Gastroesophageal sphincter (tissue), 4 donors: ENCODE results near the gene REC114. TPM values are rescaled to one million over a fixed set of nuclear protein-coding genes. Genes with fewer than 3 reads are reported as not detected.
"Not testable (repeated sequence)": the region's sequence is repeated elsewhere in the genome, so short reads cannot be mapped to it uniquely, and the experiment has no call there.

Experiments used
- ATAC-seq: fragments of 150-250 bp; one replicate; pipeline ENCODE4 v1.9.1; 2016; ENCODE audit warnings: mild to moderate bottlenecking, moderate library complexity
- H3K27ac ChIP-seq, 4 donors: fragments of 200-600 bp; sonication (generic) in 3 of 4; 1 replicate in 3 of 4; 2 replicates in 1 of 4; pipeline ENCODE4 v1.5.1; 2016 to 2019
- H3K27me3 ChIP-seq: fragments of 200-600 bp; sonication (generic); one replicate; pipeline ENCODE4 v1.5.1; 2019
- H3K36me3 ChIP-seq, 2 donors: fragments of 200-600 bp; sonication (generic); one replicate each; pipeline ENCODE4 v1.5.1; 2019; ENCODE audit warnings: control low read depth in 1 of 2
- H3K4me1 ChIP-seq, 3 donors: fragments of 200-600 bp; sonication (generic); 1 replicate in 2 of 3; 2 replicates in 1 of 3; pipeline ENCODE4 v1.5.1; 2016 to 2019; ENCODE audit warnings: control low read depth in 2 of 3
- H3K4me3 ChIP-seq, 2 donors: fragments of 200-600 bp; sonication (generic); one replicate each; pipeline ENCODE4 v1.5.1; 2019; ENCODE audit warnings: mild to moderate bottlenecking in 1 of 2, moderate library complexity in 1 of 2
- H3K9me3 ChIP-seq, 3 donors: fragments of 200-600 bp; sonication (generic); one replicate each; pipeline ENCODE4 v1.5.1; 2017 to 2019; ENCODE audit warnings: control low read depth in 2 of 3
- CTCF ChIP-seq, 4 experiments: fragments of 200-600 bp in 2 of 4; fragments of 450-650 bp in 2 of 4; sonication (generic) in 1 of 4; IDR thresholded peaks; one replicate each; pipeline ENCODE4 v1.5.1; 2017 to 2019; ENCODE audit warnings: antibody characterized with exemption in 4 of 4, mild to moderate bottlenecking in 2 of 4, moderate library complexity in 2 of 4
- EP300 ChIP-seq: sonication (generic); formaldehyde crosslinking; IDR thresholded peaks from one replicate; pipeline ENCODE4 v1.6.1; 2017; ENCODE audit warnings: antibody characterized with exemption, mild to moderate bottlenecking
- POLR2A ChIP-seq, 2 donors: fragments of 450-650 bp; IDR thresholded peaks; one replicate each; pipeline ENCODE4 v1.6.1; 2017; ENCODE audit warnings: antibody characterized with exemption in 2 of 2, mild to moderate bottlenecking in 2 of 2, moderate library complexity in 1 of 2
- POLR2AphosphoS5 ChIP-seq: sonication (generic); formaldehyde crosslinking; IDR thresholded peaks from one replicate; pipeline ENCODE4 v1.6.1; 2017; ENCODE audit warnings: antibody characterized with exemption
- WGBS, 2 donors: methylation state at CpG; one replicate each; pipeline ENCODE4 v1.1.5; 2018; ENCODE audit warnings: low coverage in 1 of 2; 5-methylcytosine and 5-hydroxymethylcytosine counted together
- total RNA-seq, 4 donors: library from RNA; depleted of rRNA; stranded (reverse); fragments of >200 nt; gene quantifications; one replicate each; pipeline ENCODE4 v1.1.0, GENCODE V29; 2016

The REC114 gene
- total RNA-seq, 4 donors from 2014 or later, result not detected

DNA sequence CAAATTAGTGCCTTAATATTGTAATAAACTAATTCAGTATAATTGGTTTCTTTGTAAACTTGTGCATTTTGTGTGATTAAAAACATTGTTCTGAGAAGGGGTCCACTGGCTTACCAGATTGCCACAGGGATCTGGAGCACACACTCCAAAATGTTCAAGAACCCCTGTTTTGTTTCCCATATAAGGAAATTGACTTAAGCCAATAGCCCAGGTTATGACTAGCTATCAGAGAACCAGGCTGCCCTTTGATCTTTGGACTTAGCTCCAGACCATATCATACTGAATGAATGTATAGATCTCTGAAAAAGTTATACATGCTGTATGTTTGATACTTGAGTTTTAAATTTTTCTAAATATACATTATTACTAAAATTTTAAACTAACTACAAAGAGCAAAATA, 98.5 kb downstream of the REC114 start:
- Histone ChIP-seq H3K4me1 (no peaks in the 10 kb centered on the region), H3K27ac (no peak overlapping the region), H3K4me3 (no peak overlapping the region), H3K9me3 (no peaks in the 10 kb centered on the region), H3K27me3 (no peaks in the 10 kb centered on the region), H3K36me3 (peaks cover 0 to 3% of the 10 kb centered on the region in 2 donors)
- ATAC-seq, result no peak
- TF ChIP-seq POLR2AphosphoS5 (no peak), CTCF (IDR thresholded peaks at IDR 0.05) (no peak), POLR2A (IDR thresholded peaks at IDR 0.05) (no peak), EP300 (no peak)

- not testable (repeated sequence) for H3K27ac ChIP-seq
- 88 to 89% methylated on average over 3 of the region's 3 CpGs for WGBS, 2 donors
These were observed 106.0 kb downstream of the REC114 start for GRCh38 chr15:73548925-73549324.

GRCh38 chr15:73550190-73550589, 107.2 kb downstream of the REC114 start:
- TF ChIP-seq POLR2AphosphoS5 (no peak), CTCF (IDR thresholded peaks at IDR 0.05) (no peak), POLR2A (IDR thresholded peaks at IDR 0.05) (no peak), EP300 (no peak)
- H3K4me3 ChIP-seq, result no peak overlapping the region
- H3K4me1 ChIP-seq, result no peaks in the 10 kb centered on the region
- peaks cover 0 to 10% of the 10 kb centered on the region in 2 donors for H3K36me3 ChIP-seq
- ATAC-seq, result no peak
- no peak overlapping the region for H3K27ac ChIP-seq
- H3K27me3 ChIP-seq, result no peaks in the 10 kb centered on the region
- H3K9me3 ChIP-seq, result no peaks in the 10 kb centered on the region

More at GRCh38 chr15:73548925-73549324, 106.0 kb downstream of the REC114 start:
- not testable (repeated sequence) for H3K36me3 ChIP-seq, H3K27me3 ChIP-seq, H3K4me1 ChIP-seq, H3K4me3 ChIP-seq, H3K9me3 ChIP-seq, ATAC-seq

- Histone ChIP-seq H3K27ac (no peak overlapping the region), H3K36me3 (peaks cover 9 to 58% of the 10 kb centered on the region in 2 donors), H3K4me1 (no peaks in the 10 kb centered on the region), H3K4me3 (no peak overlapping the region), H3K9me3 (no peaks in the 10 kb centered on the region), H3K27me3 (no peaks in the 10 kb centered on the region)
- WGBS, 2 donors, result 82 to 83% methylated on average over 2 of the region's 4 CpGs
- ATAC-seq, result no peak
- TF ChIP-seq POLR2AphosphoS5 (no peak), POLR2A (IDR thresholded peaks at IDR 0.05) (no peak), CTCF (IDR thresholded peaks at IDR 0.05) (no peak), EP300 (no peak)
These were observed 112.1 kb downstream of the REC114 start for GRCh38 chr15:73555080-73555479.

- H3K9me3 ChIP-seq, result no peaks in the 10 kb centered on the region
- no peaks in the 10 kb centered on the region for H3K27me3 ChIP-seq
- TF ChIP-seq POLR2A (IDR thresholded peaks at IDR 0.05) (no peak), CTCF (IDR thresholded peaks at IDR 0.05) (no peak), POLR2AphosphoS5 (no peak), EP300 (no peak)
- peaks cover 0 to 11% (median 0%) of the 10 kb centered on the region in 3 donors for H3K4me1 ChIP-seq
- H3K4me3 ChIP-seq, result no peak overlapping the region
- no peak for ATAC-seq
- 71% methylated on average over 1 of the region's 1 CpG for WGBS, 2 donors
- peaks cover 9 to 92% of the 10 kb centered on the region in 2 donors for H3K36me3 ChIP-seq
- no peak overlapping the region for H3K27ac ChIP-seq
These were observed 115.6 kb downstream of the REC114 start for GRCh38 chr15:73558529-73558928.
